ENCODE measurements around the gene SPRR2E. TPM values are rescaled to one million over a fixed set of nuclear protein-coding genes. Genes with fewer than 3 reads are reported as not detected.
A peak's percentile ranks its signal among the peaks of the same experiment; 100 is the strongest.
"Not testable (repeated sequence)": the region's sequence is repeated elsewhere in the genome, so short reads cannot be mapped to it uniquely, and the experiment has no call there.

Gene SPRR2E
- total RNA-seq = not detected in 2 replicates
- not detected for polyA plus RNA-seq (2012)

DNA sequence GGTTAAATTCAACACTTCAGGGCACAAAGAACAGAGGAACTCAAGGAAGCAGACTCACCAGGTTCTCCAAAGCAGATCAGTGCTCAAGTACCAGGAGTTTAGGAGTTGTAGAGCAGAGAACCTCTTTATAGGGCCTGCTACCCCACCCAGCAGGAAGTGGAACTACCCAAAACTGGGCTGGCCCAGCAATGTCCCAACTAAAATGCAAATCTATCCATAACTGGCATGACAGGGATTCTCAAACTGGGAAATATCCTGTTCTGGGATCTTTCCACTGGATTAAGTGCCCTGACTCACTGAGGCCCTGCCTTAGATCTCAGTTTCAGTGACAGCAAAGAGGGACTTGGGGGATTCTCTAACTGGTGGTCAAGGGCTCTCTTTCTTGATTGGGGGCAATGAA, at the start of gene SPRR2E:
Gene SPRR2E, minus strand, starts transcription at position 101 of the 400 bp plus-strand sequence. CDS start 775 bp downstream, outside the sequence.
- DNase-seq (ENCODE audit: low read depth) = no peak

- DNase-seq (ENCODE audit: low read depth) = no peak
Measured at GRCh38 chr1:153141377-153141776, 47.1 kb upstream of the SPRR2E start.

GRCh38 chr1:153140484-153140883, 46.2 kb upstream of the SPRR2E start:
- no peak for DNase-seq (ENCODE audit: low read depth)

DNA sequence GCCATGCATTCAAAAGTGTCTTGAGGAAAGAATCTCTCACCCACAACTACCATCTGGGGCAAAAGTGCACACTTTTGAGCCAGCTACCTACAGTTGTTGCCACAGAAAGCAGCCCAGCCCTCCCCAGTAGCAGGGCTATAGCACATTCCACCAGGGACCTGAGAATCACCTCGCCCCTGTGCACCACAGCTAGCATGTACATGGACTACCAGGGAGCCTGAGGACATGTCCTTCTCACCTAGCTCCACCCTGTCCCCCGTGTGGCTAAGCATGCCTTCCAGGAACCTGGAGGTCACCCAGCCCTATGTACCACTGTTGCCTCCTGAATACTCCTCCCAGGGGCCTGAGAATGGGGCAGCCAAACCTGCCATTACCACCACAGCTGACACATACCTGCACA, 39.4 kb upstream of the SPRR2E start:
- no peak for DNase-seq (ENCODE audit: low read depth)

DNA sequence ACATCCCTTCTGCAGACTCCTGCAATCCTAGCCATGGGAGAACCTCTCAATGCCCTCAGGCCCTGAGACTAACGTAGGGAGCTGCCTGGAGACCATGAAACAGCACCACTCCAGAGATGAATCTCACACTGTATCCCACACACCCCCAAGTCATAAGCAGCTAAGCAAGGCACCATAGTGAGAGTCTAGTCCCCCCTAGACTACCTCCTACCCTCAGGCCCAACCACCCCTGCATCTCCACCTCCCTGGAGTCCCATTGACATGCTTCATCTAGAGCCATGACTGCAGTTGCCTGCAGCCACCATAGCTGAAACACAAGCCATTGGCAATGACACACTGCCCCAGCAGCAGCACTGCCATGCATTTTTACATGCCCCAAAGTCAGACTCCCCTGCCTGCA, 38.9 kb upstream of the SPRR2E start:
- no peak for DNase-seq (ENCODE audit: low read depth)

DNA sequence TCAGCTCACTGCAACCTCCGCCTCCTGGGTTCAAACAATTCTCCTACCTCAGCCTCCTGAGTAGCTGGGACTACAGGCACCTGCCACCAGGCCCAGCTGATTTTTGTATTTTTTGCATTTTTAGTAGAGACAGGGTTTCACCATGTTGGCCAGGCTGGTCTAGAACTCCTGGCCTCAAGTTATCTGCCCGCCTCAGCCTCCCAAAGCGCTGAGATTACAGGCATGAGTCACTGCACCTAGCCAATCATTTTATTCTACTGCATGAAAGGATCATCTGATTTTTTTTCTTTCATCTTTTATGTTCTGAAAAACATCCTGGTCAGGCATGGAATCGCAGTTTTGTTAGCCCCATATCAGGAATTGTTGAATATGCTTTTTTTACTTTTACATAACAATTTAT, 34.4 kb upstream of the SPRR2E start:
- not testable (repeated sequence) for DNase-seq (ENCODE audit: low read depth)

DNA sequence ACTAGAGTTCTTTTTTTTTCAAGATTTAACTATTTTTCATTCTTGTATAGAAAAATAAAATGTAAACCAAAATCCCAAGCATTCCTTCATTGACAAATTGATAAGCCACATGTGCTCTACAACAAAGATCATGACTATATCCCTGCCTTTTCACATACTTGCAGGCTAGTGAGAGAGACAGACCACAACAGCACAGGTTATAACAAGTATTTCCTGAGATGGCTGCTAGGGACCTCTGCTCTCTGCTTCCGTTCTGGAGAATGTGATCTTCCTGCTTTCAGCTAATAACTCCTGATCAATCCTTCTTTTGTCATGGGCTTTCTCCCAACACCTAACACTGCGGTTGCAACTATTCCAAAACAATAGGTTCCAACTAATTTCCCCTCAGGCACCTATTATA, 33.0 kb upstream of the SPRR2E start:
- no peak for DNase-seq (ENCODE audit: low read depth)

DNA sequence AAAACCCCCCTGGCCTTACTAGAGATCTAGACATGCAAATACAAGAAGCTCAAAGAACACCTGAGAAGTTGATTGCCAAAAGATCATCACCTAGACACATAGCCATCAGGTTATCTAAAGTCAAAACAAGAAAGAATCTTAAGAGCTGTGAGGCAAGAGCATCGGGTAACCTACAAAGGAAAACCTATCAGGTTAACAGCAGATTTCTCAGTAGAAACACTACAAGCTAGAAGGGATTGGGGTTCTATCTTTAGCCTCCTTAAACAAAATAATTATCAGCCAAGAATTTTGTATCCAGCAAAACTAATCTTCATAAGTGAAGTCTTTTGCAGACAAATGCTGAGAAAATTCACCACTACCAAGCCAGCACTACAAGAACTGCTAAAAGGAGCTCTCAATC, 31.2 kb upstream of the SPRR2E start:
- DNase-seq (ENCODE audit: low read depth) = no peak

GRCh38 chr1:153123793-153124192, 29.5 kb upstream of the SPRR2E start:
- not testable (repeated sequence) for DNase-seq (ENCODE audit: low read depth)

DNA sequence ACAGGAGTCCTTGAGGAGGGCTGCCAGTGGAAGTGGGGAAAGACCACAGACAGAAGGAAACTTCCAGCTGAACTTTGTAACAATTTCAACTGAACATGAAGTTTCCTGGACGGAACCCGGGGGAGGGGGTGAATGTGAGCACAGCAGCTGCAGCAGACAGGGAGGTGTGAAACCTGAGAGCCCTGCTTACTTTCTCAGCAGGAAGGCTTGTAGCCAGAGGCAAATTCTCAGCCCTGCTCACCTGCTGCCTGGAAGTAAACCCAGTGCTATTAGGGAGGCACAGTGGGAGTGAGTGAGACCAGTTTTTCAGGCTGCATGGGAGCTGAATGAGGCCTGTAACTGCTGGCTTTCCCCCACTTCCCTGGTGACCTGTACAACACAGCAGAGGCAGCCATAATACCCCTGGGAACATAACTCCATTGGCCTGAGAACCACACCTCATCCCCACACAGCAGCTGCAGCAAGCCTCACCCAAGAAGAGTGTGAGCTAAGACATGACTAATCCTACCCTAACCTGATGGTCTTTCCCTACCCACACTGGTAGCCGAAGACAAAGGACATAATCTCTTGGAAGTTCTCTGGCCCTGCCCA, 28.6 kb upstream of the SPRR2E start:
- DNase-seq (ENCODE audit: low read depth) = peak; percentile 43

GRCh38 chr1:153120945-153121344, 26.6 kb upstream of the SPRR2E start:
- DNase-seq (ENCODE audit: low read depth) = no peak

GRCh38 chr1:153119491-153119971, 25.2 kb upstream of the SPRR2E start:
- no peak for DNase-seq (ENCODE audit: low read depth)

- DNase-seq (ENCODE audit: low read depth) = not testable (repeated sequence)
Measured at GRCh38 chr1:153115264-153115663, 20.9 kb upstream of the SPRR2E start.

DNA sequence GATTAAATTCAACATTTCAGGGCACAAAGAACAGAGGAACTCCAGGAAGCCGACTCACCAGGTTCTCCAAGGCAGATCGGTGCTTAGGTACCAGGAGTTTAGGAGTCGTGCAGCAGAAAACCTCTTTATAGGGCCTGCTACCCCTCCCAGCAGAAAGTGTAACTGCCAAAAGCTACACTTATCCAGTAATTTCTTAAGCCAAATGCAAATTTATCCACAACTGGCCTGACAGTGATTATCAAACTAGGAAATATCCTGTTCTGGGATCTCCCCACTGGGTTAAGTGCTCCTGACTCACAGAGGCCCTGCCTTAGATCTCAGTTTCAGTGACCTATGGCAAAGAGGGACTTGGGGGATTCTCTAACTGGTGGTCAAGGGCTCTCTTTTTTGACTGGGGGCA, 19.1 kb upstream of the SPRR2E start, which contains the start of gene SPRR2F:
Gene SPRR2F, minus strand, starts transcription at position 101 of the 400 bp plus-strand sequence. CDS start 783 bp downstream, outside the sequence.
- no peak for DNase-seq (ENCODE audit: low read depth)

DNA sequence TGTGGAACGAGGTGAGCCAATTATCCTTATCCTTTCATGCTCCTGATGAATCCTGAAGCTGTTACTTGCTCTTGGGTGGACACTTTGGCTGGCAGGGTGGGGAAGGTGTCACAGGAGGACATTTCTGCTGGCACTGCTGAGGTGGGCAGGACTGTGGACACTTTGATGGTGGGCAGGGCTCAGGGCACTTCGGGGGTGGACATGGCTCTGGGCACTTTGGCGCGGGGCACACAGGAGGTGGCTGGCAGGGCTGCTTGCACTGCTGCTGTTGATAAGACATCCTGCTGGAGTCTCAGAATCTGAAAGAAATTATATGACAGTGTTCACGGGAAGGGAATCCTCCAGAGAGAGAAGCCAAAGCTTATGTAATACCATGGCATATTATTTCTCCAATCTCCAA, 18.1 kb upstream of the SPRR2E start:
- DNase-seq (ENCODE audit: low read depth) = not testable (repeated sequence)

DNA sequence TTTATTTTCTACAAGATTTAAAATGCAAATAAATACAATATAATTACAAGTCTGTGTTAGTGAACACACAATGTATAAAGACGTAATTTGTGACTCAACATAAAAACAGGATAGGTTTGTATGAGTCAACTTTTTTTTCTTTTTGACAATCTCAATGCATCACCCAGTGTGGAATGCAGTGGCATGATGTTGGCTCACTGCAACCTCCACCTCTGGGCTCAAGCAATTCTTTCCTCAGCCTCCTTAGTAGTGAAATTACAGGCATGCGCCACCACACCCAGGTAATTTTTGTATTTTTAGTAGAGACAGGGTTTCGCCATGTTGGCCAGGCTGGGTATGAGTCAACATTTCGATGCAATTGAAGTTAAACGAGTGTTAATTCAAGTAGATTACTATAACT, 5.9 kb upstream of the SPRR2E start:
- DNase-seq (ENCODE audit: low read depth) = no peak

DNA sequence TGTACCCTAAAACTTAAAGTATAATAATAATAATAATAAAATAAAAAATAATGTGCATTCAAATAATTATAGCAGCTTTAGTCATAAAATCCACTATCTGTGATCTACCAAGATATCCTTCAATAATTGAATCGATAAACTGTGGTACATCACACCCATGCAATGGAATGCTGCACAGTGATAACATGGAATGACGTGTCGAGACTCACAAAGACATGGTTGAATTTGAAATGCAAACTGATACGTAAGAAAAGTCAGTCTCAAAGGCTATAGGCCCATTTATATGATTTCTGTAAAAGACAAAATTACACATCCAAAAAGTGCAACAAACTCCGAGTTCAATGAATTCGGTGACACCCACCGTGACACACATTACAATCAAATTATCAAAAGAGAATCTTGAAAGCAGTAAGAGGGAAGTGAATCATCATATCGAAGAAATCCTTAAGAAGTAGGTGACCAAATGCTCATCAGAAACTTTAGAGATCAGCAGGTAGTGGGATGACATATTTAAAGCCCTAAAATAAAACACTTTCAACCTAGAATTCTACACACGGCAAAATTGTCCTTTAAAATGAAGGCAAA, 5.2 kb upstream of the SPRR2E start:
- no peak for DNase-seq (ENCODE audit: low read depth)

DNA sequence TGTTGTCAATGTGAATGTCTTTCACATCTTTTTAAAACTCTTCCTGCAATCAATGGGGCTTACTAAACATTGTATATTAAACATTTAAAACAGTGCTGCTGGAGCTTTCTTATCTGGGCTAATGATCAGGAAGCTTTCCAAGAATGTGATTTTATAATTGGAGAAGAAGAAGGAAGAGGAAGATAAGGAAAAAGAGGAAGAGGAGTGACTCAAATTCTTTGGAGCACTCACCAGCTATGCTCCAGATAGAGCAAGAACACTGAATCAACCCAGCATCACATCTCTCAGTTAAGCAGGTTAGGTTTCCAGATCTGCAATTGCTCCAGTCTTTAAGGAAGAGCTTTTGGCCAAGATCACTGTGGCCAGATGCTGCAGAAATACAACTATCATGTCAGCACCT, 1.4 kb upstream of the SPRR2E start:
- no peak for DNase-seq (ENCODE audit: low read depth)

DNA sequence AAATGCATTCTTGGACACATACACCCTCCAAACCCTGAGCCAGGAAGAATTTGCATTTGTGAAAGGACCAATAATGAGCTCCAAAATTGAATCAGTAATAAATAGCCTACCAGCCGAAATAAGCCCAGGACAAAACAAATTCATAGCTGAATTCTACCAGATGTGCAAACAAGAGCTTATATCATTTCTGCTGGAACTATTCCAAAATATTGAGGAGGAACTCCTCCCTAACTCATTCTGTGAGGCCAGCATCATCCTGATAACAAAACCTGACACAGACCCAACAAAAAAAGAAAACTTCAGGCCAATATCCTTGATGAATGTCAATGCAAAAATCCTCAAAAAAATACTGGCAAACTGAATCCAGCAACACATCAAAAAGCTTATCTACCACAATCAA, 6.7 kb downstream of the SPRR2E start:
- no peak for DNase-seq (ENCODE audit: low read depth)

DNA sequence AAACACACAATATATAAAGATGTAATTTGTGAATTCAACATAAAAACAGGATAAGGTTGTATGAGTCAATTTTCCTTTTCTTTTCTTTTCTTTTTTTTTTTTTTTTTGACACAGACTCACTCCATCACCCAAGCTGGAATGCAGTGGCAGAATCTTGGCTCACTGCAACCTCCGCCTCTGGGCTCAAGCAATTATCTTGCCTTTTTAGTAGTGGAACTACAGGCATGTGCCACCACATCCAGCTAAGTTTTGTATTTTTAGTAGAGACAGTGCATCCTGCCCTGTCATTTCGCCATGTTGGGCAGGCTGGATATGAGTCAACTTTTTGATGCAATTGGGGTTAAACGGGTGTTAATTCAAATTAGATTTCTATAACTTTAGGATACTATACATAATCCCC, 12.6 kb downstream of the SPRR2E start:
- no peak for DNase-seq (ENCODE audit: low read depth)

- no peak for DNase-seq (ENCODE audit: low read depth)
Measured at GRCh38 chr1:153072806-153073726, 21.3 kb downstream of the SPRR2E start.

DNA sequence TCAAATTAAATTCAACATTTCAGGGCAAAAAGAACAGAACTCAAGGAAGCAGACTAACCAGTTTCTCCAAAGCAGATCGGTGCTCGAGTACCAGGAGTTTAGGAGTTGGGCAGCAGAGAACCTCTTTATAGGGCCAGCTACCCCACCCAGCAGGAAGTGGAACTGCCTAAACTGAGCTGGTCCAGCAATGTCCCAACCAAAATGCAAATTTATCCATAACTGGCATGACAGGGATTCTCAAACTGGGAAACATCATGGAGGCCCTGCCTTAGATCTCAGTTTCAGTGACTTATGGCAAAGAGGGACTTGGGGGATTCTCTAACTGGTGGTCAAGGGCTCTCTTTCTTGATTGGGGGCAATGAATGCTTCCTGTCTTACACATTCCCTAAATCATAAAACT, 22.8 kb downstream of the SPRR2E start, which contains the start of gene SPRR2B:
Gene SPRR2B, minus strand, starts transcription at position 101 of the 400 bp plus-strand sequence. CDS start 772 bp downstream, outside the sequence.
- no peak for DNase-seq (ENCODE audit: low read depth)
